Stimulated activated CD4-positive, alpha-beta T cell treated with anti-CD3 and anti-CD28 coated beads, Interleukin-15, amount 100 ng/mL, for 1 hour (primary cell): ENCODE measurements around the gene MORC3.
"Not testable (repeated sequence)": the region's sequence is repeated elsewhere in the genome, so short reads cannot be mapped to it uniquely, and the experiment has no call there.

Source experiments
- DNase-seq, 2 donors: peaks; one replicate each; pipeline ENCODE4 v3.0.0-alpha.2; 2020; ENCODE audit warnings: low read depth in 1 of 2, low spot score in 1 of 2

Gene MORC3

DNA sequence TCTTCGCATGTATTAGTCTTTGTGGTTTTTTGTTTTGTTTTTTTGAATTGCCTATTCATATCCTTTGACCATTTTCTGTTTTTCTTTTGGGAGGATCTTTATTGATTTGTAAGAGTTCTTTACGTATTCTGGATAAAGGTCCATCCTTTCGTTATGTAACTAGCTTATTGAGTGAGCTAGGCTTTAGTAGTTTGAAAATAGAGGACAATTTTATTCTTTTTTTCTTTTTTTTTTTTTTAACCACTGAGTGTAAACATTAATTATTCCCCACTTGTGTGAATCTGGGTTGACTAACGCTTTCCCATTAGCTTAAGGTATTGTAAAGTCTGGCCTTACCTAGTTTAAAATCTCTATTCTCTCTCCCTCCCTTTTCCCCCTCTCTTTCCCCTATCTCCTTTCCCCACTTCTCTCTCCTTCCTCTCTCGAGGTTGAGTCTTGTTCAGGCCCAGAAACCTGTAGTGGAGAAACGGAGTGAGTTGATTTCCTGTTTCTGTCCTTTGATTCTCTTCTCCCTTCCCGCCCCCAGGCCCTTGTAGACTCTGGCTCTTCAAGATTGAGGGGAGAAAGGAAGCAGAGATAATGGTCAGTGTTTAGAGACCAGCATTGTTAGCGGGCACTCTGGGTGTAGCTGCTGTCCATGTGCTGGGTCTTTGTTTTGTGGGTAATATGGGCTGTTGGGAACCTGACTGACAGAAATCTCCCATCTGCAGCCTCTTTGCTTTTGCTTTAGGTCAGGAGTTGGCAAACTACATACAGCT lies 1.5 kb downstream of the MORC3 start:
- no peak for DNase-seq

DNA sequence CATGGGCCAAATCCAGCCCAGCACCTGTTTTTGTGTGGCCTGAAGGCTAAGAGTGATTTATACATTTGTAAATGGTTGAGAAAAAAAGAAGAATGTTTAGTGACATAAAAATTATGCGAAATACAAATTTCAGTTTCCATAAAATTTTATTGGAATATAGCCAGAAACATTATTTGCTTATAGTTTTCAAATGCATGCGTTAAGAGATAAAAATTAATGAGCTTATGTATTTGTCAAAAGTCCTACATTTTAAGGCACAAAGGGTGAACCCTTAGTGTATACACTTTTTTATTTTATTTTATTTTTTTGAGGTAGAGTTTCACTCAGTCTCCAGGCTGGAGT lies 2.1 kb downstream of the MORC3 start:
- no peak for DNase-seq

DNA sequence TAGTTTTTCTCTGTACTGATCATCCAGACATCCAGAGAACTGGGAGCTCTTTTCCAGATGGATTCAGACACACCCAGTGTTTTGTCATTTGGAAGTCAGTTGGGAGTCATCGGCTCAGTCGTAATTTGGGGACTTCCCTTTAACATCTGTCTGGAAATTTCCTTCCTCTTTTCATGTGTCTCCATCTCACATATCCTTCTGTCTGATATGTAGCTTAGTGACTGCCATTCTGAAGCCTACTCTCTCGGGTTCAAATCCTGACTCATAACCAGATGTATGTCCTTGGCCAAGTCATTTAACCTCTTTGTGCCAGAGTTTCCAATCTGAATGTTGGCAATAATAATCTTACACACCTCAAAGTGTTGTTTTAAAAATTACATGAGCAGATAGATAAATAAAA lies 3.0 kb downstream of the MORC3 start:
- no peak for DNase-seq

DNA sequence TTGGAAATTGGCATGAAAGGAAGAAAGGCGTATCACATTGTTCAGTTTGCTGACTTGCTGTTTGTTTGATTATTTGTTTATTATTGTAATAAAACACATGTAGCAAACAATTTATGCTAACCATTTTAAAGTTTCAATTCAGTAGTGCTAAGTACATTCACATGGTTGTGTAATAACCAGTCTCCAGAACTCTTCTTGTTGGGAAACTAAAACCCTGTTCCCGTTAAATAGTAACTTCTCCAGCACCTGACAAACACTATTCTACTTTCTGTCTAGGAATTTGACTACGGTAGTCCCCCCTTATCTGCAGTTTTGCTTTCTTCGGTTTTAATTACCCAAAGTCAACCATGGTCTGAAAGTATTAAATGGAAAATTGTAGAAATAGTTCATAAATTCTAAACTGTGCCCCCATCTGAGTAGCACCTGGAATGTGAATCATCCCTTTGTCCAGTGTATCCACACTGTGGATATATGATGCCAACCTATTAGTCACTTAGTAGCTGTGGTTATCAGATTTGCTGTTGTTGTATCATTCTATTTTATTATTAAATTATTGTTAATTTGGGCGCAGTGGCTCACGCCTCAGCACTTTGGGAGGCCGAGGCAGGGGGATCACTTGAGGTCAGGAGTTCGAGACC lies 5.5 kb downstream of the MORC3 start:
- no peak for DNase-seq

DNA sequence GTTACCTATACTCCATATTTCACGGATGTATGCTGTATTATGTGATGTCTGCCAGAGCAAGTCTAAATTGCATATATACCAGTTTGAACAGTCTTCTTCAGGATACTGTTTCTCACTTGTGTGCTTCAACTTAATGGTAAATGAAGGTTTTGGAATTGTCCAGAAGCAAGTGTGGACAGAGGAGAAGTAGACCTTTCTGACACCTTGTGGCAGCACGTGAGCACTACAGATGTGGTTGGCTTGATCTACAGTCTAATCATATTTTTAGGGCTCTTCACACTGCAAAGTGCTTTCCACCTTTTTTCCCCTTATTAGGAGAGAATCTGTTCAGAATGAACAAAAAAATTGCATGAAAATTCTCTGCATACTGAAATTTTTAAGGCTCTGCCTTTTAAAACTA lies 10.9 kb downstream of the MORC3 start:
- DNase-seq = peak in 1 of 2 donors; percentile 20

DNA sequence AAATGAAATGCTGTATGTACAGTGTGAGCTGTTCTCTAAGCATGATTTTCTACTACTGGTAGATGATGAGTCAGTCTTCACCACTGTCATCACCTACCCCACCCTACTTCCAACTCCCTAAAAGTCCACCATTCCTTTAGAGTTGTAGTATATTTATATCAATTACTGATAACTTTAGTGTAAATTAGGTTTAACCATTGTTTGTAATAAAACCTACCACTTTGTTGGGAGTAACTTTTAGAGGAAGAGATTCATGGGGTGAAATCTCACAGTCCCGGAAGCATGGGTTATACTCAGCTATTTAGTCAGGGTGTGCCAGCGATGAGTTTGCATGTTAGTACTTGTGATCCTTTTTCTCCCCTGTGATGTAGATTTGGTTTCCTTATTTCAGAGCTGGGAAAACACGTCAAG lies 17.1 kb downstream of the MORC3 start:
- DNase-seq = no peak

DNA sequence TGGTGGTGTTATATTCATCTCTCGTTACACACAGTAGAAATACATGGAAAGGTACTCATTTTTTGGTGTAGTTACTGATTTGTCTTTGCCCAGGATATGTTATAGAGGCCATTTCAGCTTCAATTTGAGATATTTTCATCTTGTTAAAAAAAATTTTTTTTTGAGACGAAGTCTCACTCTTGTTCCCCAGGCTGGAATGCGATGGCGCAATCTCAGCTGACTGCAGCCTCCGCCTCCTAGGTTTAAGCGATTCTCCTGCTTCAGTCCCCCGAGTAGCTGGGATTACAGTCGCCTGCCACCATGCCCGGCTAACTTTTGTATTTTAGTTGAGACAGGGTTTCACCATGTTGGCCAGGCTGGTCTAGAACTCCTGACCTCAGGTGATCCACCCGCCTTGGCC lies 19.0 kb downstream of the MORC3 start:
- DNase-seq = no peak

DNA sequence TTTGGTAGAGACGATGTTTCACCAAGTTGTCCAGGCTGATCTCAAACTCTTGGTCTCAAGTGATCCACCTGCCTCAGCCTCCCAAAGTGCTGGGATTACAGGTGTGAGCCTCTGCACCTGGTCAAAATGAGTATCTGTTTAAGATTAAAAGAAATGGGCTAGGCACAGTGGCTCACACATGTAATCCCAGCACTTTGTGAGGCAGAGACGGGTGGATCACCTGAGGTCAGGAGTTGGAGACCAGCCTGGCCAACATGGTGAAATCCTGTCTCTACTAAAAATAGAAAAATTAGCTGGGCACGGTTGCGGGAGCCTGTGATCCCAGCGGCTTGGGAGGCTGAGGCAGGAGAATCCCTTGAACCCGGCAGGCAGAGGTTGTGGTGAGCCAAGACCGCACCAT lies 22.6 kb downstream of the MORC3 start:
- DNase-seq = not testable (repeated sequence)

DNA sequence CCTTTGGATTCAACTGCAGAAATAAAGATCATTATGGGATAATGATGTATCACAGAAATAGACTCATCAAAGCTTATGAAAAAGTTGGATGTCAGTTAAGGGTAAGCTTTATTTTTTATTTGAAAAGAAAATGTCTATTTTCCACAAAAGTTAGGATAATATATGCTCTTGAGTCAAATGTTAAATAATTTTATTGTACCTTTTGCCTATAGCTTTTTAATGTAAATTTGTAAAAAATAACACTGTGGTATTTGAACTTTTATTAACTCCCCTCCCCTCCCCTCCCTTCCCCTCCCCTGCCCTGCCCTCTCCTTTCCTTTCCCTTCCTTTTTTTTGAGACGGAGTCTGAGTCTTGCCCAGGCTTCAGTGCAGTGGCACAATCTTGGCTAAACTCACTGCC lies 24.9 kb downstream of the MORC3 start:
- DNase-seq = no peak

DNA sequence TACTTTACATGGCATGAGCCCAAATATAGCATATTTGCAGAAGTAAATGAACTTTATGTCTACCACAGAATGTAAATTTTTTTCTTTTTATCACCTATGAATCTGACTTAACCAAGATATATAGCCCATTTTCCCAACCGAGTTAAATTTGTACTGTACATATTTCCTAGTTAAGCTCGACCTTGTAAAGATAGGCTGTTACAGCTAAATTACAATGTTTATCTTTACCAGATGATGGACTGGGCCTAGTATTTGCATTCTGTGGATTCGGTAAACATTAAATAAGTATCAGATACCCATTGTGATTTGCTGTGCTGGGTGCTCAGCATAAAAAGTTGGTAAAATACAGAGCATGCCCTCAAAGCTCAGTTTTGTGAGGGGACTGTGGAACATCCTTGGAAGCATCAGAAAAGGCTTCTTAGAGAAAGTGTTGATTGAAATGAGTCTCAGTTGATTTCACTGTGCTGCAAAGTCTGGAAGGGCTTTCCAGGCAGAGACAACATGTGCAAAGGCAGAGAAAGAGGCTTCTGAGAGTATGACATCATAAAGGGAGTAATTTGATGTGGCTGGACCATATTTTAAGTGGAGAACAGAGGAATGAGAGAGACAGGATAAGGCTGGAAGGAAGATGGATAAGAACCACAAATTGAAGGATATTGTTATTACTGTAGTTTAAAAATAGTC lies 27.4 kb downstream of the MORC3 start:
- no peak for DNase-seq

DNA sequence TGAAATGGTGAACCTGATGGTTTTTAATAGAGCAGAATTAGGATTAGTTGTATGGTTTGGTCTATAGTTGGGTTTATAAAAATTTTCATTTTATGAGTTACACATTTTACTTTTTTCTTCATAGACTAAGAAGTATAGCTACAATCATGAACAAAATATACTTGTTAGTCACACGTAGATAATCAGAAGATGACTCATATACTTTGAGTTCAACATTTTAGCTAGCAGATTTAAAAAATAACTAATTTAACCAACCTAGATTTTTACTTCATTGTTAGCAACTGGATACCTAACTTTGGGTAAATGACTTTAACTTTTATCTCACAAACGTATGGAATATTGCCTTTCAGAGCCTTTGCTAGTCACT lies 27.9 kb downstream of the MORC3 start:
- no peak for DNase-seq

DNA sequence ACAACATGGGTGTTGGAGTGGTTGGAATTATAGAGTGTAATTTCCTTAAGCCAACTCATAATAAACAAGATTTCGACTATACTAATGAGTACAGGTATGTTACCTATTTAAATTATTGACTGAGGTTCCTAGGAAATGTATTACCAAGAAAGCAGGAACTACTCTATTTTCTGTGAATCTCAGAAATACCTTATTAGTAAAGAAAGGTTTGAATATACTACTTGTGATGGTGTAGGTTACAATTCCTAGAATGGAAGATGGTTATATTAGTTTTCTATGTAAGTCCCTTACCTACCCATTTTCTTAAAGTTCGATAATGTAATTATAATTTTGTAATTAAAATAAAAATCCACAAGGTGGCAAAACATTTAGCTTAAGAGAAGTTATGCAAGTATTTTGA lies 29.3 kb downstream of the MORC3 start:
- DNase-seq = no peak

DNA sequence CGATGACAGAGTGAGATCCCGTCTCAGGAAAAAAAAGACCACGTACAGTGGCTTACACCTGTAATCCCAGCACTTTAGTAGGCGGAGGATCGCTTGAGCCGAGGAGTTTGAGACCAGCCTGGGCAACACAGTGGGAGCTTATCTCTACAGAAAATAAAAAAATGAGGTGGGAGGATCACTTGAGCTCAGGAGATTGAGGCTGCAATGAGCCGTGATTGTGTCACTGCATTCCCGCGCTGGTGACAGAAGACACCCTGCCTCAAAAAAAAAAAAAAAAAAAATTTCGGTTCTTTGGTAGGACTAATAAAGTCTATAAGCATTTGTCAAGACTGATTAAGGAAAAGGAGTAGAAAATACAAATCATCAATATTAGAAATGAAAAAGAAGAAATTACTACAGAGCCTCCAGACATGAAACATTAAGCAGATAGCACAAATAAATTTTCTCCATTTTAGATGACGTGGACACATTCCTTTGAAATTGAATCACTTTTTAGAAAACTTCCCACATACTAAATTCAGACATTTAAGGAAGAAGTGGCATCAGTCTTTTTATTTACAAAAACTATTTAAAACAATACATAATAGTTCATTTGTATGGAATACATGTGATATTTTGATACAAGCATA lies 30.4 kb downstream of the MORC3 start:
- DNase-seq = no peak

DNA sequence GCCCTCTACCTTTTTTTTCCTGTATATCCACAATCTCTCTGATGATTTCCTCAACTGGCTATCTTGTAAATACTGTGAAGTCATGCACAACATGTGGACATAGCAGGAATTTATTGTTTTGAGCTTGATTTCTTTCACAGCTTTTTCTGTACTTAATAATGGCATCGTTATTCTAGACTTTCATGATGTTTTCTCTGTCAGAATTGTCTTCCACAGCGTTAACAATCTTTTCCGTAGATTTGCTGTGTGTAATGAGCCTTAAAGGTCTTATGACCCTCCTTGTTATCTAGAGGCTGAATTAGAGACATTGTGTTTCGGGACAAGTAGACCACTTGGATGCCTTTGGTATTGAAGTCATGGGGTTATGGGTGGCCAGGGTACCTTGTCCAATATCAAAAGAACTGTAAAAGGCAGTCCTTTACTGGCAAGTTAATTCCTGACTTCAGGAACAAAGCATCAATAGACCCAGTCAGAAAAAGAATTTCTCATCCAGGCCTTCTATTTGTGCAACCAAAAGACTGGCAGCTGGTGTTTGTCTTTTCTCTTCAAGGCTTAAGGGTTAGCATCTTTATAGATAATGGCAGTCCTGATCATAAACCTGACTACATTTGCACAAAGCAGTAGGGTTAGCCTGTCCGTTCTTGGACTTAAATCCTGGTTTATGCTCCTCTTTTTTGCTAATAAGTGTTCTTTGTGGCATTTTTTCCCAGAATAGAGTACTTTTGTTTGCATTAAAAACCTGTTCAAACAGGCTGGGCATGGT lies 35.1 kb downstream of the MORC3 start:
- DNase-seq = no peak

DNA sequence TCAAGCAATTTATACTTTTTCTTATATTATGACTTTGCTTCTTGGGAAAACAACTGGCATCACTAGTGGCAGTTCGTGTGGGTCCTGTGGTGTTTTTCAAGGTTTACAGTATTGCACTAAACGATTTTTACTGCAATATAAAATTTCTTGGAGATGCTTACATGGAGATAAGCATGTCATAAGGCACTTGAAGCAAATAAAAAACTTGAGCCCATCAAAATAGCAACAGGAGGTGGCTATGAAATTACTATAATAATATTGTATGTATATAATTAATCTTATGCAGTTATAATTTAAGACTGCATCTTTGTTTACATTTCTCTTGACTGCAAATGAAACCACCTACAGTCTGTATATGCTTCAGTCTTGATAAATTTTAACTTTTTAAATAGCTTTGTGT lies 35.9 kb downstream of the MORC3 start:
- no peak for DNase-seq

DNA sequence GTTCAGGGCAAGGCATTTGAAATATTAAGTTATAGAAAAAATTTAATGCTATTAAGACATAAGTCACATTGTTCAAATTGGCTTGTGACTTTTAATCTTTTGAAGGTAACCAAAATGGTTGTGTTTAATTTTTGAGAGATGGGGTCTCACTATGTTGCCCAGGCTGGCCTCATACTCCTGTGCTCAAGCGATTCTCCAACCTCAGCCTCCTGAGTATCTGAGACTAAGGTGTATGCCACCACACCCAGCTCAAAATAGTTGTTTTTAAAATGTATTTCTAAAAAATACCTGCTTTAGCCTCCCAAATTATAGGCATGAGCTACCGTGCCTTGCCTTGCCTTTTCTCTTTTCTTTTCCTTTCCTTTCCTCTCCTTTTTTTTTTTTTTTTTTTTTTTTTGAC lies 39.2 kb downstream of the MORC3 start:
- DNase-seq = no peak

DNA sequence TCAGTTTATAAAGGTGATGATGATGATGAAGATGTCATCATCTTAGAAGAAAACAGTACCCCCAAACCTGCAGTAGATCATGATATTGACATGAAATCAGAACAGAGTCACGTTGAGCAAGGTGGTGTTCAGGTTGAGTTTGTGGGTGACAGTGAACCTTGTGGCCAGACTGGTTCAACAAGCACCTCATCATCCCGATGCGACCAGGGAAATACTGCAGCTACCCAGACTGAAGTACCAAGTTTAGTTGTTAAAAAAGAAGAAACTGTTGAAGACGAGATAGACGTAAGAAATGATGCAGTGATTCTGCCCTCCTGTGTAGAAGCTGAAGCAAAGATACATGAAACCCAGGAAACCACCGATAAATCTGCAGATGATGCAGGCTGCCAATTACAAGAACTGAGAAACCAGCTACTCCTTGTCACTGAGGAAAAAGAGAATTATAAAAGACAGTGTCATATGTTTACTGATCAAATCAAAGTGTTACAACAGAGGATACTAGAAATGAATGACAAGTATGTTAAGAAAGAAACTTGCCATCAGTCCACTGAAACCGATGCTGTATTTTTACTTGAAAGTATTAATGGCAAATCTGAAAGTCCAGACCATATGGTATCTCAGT lies 49.2 kb downstream of the MORC3 start:
- DNase-seq = no peak

DNA sequence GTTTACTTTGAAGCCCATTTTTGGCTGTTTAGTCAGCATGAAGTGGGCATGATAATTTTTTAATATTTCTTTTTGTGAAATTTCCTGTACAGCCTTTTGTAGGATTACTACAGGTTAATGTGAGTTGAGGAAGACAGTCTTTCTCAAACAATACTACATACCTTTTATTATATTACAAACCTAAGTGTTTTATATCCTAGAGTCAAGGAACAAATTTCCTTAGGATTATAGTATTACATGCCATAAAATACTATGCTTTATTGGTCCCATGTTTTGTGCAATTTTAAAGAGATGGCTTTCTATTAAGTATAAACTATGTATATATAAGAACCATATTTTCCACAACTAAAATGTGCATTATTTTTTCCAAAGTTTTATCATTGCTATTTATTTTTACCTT lies 56.0 kb downstream of the MORC3 start:
- DNase-seq = no peak

DNA sequence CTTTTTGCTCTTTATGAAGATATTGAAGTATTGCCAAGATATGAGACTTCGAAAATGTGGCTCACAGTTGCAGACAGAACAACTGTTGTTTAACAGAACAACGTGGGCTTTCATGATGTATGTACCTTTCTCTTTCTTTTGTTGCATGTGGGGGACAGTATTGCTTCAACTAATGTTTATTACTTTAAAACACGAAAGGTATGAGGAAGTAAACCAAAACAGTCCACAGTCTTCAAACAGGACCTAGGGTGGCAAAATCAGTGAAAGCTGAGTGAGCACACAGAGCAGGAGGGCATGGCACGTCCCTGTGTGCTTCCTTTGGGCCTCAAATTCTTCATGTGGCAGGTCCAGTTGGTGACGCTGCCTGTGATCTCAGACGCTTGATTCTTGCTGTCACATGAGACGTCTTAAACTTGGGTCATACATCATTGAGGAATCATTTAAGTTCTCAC lies 57.4 kb downstream of the MORC3 start:
- DNase-seq = no peak

DNA sequence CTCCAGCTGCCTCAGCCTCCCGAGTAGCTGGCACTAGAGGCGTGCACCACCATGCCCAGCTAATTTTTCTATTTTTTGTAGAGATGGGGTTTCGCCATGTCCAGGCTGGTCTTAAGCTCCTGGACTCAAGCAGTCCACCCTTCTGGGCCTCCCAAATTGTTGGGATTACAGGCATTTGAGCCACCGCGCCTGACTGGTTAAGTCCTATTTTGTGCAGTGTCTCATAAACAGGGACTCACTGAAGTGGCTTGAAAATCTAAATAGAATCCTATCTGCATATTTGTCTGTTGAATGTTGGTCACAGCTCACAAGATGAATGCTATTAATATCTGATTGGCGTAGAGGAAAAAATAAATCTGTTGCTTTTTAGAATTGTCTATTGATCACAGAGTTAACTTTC lies 59.3 kb downstream of the MORC3 start:
- DNase-seq = no peak
